B cell (primary cell): Measurements from ENCODE around the gene MBD6.

Source experiments
- EZH2 ChIP-seq: IDR thresholded peaks from 2 replicates; pipeline ENCODE4 v1.6.1; 2012; ENCODE audit warnings: borderline replicate concordance, low read depth, mild to moderate bottlenecking, moderate library complexity, low read length; ENCODE audit not compliant: insufficient read depth, poor library complexity, severe bottlenecking
- TF ChIP-seq, protein P1 (sequence below): fragments of 200-600 bp; IDR thresholded peaks from one replicate; pipeline ENCODE4 v1.8.0; 2022; ENCODE audit warnings: antibody characterized with exemption, mild to moderate bottlenecking

DNA sequence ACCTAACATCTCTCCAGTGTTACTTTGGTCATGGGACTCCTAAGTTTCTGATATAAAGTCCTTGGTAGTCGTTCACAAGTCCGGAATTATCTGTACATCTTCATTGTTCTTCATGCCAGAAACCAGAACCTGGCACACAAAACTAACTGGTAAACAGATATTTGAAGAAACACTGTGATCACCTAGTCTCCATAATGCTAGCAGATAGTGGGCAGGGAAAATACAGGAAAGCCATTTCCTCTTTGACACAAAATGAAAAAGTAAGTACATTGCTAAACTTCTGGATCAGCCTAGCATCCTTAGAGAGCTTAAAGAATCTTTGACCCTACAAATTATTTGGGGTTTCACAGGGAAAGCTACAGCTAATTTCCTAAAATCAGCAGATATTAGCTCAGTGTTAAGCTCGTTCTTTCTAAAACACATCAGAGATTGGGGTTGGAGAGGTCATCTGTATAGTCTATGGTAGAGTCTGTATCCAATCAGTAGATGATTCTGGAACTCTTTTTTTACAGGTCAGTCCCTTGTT, 7.2 kb upstream of the MBD6 start:
- TF ChIP-seq, protein P1, sequence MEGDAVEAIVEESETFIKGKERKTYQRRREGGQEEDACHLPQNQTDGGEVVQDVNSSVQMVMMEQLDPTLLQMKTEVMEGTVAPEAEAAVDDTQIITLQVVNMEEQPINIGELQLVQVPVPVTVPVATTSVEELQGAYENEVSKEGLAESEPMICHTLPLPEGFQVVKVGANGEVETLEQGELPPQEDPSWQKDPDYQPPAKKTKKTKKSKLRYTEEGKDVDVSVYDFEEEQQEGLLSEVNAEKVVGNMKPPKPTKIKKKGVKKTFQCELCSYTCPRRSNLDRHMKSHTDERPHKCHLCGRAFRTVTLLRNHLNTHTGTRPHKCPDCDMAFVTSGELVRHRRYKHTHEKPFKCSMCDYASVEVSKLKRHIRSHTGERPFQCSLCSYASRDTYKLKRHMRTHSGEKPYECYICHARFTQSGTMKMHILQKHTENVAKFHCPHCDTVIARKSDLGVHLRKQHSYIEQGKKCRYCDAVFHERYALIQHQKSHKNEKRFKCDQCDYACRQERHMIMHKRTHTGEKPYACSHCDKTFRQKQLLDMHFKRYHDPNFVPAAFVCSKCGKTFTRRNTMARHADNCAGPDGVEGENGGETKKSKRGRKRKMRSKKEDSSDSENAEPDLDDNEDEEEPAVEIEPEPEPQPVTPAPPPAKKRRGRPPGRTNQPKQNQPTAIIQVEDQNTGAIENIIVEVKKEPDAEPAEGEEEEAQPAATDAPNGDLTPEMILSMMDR: no peak
- TF ChIP-seq EZH2: no peak
